BJ (cell line): ENCODE results near the gene CLDN8. TPM values are rescaled to one million over a fixed set of nuclear protein-coding genes. Genes with fewer than 3 reads are reported as not detected.

Source experiments
- CTCF ChIA-PET: fragments of 350-600 bp; formaldehyde crosslinking; extraction: SDS; loops from one replicate; lab custom pipeline; 2021; ENCODE audit warnings: antibody characterized with exemption, inconsistent platforms; lab: Yijun Ruan, JAX
- POLR2A ChIA-PET: fragments of 300-600 bp; sonication (Branson Sonifier 250); formaldehyde crosslinking; extraction: SDS; loops from one replicate; lab custom pipeline; 2021; ENCODE audit warnings: antibody characterized with exemption; lab: Charles Lee
- DNase-seq: peaks from one replicate; pipeline ENCODE4 v3.0.0-alpha.2; 2011; ENCODE audit warnings: low read depth
- H3K27me3 ChIP-seq: 2 replicates; pipeline ENCODE4 v1.6.0; 2011; ENCODE audit warnings: low read length; ENCODE audit not compliant: control insufficient read depth, insufficient read depth
- H3K36me3 ChIP-seq: 2 replicates; pipeline ENCODE4 v1.5.1; 2011; ENCODE audit warnings: low read length; ENCODE audit not compliant: control insufficient read depth, insufficient read depth
- H3K4me3 ChIP-seq: 2 replicates; pipeline ENCODE4 v1.5.1; 2011; ENCODE audit warnings: low read depth, mild to moderate bottlenecking, control low read depth, low read length
- polyA plus RNA-seq: library from polyadenylated mRNA; depleted of rRNA; stranded (reverse); fragments of >200 nt; gene quantifications from 2 replicates; pipeline ENCODE4 v1.2.3, GENCODE V29; 2011
- TF ChIP-seq, protein P1 (sequence below): IDR thresholded peaks from 2 replicates; pipeline ENCODE4 v1.5.1; 2011; ENCODE audit warnings: low read depth, mild to moderate bottlenecking, control low read depth, inconsistent platforms, low read length, moderate library complexity; ENCODE audit not compliant: insufficient read depth

The CLDN8 gene
- polyA plus RNA-seq, 1 experiment = not detected

DNA sequence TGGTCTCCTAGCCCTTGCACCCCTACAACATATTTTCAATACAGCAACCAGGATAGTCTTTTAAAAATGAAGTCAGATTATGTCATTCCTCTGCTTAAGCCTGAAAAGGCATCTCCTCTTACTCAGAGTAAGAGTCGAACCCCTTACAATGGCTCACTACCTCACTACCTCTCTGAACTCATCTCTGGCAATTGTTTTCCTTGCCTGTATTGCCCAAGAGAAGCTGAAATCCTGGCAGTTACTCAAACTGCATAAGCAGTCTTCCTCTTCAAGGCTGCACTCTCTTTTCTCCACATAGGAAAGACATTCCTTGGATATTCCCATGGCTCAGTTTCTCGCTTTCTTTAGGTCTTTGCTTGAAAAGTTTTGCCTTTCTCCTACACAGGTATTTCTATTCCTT is 22.7 kb downstream of the CLDN8 start:
- CTCF ChIA-PET = no interaction called here
- H3K27me3 ChIP-seq = no peaks in the 10 kb centered on the region
- POLR2A ChIA-PET = no interaction called here
- no peak for DNase-seq
- no peak overlapping the region for H3K4me3 ChIP-seq
- no peaks in the 10 kb centered on the region for H3K36me3 ChIP-seq
- TF ChIP-seq, protein P1, sequence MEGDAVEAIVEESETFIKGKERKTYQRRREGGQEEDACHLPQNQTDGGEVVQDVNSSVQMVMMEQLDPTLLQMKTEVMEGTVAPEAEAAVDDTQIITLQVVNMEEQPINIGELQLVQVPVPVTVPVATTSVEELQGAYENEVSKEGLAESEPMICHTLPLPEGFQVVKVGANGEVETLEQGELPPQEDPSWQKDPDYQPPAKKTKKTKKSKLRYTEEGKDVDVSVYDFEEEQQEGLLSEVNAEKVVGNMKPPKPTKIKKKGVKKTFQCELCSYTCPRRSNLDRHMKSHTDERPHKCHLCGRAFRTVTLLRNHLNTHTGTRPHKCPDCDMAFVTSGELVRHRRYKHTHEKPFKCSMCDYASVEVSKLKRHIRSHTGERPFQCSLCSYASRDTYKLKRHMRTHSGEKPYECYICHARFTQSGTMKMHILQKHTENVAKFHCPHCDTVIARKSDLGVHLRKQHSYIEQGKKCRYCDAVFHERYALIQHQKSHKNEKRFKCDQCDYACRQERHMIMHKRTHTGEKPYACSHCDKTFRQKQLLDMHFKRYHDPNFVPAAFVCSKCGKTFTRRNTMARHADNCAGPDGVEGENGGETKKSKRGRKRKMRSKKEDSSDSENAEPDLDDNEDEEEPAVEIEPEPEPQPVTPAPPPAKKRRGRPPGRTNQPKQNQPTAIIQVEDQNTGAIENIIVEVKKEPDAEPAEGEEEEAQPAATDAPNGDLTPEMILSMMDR = no peak

DNA sequence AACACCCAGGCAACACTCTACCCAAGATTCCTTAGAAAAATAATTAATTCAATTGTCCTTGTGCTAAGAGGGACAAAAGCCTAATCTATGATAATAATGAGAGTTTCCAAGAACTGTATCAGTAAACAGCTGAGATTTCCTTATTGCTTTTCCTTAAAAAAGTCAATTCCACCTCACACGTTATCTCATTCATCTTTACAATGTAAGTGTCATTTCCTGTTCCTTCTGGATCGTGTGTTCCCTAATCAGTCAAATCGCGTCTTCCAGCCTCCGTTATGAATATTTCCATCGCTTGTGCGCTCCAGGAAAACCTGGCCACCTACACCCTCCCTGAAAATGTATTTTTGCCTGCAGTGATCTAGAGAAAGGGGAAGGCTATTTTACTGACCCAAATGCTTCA is 25.3 kb downstream of the CLDN8 start:
- Histone ChIP-seq H3K4me3 (no peak overlapping the region), H3K36me3 (no peaks in the 10 kb centered on the region), H3K27me3 (no peaks in the 10 kb centered on the region)
- DNase-seq = no peak
- POLR2A ChIA-PET = no interaction called here
- CTCF ChIA-PET = no interaction called here
- TF ChIP-seq, protein P1 = no peak

DNA sequence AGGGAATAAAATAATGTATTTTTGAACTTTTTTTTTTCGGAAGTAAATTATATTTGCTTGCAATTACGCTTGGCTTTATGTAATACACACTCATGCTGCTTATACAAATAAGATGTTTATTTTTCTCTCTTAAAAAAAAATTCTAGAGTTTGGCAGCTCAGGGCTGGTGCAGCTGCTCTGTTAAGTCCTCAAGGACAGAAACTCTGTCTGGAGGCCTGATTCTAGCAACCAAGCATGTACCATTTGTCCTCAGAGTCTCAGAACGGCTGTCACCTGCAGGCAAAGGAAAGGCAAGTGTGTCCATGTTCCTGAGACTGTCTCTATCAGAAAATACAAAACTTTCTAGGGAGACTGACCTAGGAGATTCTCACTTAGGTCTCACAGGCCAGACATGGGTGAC is 26.1 kb downstream of the CLDN8 start:
- H3K4me3 ChIP-seq = no peak overlapping the region
- no peaks in the 10 kb centered on the region for H3K36me3 ChIP-seq
- CTCF ChIA-PET = no interaction called here
- POLR2A ChIA-PET = no interaction called here
- no peaks in the 10 kb centered on the region for H3K27me3 ChIP-seq
- DNase-seq = no peak
- TF ChIP-seq, protein P1 = no peak

DNA sequence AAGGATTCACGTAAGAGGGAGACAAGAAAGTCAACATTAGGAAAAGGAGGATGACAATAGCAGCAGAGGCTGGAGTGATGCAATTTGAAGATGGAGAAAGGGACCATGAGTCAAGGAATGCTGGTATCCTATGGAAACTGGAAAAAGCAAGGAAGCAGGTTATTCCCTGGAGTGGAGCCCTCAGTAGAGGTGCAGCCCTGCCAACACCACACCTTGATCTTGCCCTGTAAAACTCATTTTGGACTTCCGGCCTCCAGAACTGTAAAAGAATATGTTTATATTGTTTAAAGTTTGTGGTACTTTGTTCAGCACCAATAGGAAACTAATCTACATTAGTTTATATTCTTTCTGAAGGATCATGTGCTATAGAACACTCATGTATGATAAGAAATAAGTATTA is 29.7 kb downstream of the CLDN8 start:
- no peak overlapping the region for H3K4me3 ChIP-seq
- H3K27me3 ChIP-seq = no peaks in the 10 kb centered on the region
- TF ChIP-seq, protein P1 = no peak
- POLR2A ChIA-PET = no interaction called here
- CTCF ChIA-PET = no interaction called here
- DNase-seq = no peak
- H3K36me3 ChIP-seq = no peaks in the 10 kb centered on the region

DNA sequence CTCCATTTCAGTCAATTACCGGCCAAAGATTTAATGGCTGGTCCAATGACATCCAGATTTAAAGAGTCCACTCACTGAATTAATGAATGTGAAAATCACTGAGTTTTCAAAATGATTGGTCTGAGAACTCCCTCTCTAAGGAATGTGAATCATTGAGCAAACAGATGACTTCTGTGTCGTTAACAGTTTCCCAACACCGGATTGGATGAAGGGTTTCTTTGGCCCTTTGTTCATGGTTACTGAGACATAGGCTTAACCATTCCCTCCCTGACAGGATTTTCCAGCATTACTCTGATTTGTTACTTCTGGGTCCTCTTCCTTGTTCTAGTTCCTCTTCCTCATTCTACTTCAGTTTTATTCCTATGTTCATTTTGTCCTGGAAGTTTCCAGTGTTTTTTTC is 47.8 kb downstream of the CLDN8 start:
- DNase-seq = no peak
- Histone ChIP-seq H3K36me3 (no peaks in the 10 kb centered on the region), H3K4me3 (no peak overlapping the region), H3K27me3 (no peaks in the 10 kb centered on the region)
- ChIA-PET CTCF (no interaction called here), POLR2A (no interaction called here)
- TF ChIP-seq, protein P1 = no peak
